Smooth muscle cell (in vitro differentiated cells): ENCODE results near the gene XRRA1. TPM values are rescaled to one million over a fixed set of nuclear protein-coding genes. Genes with fewer than 3 reads are reported as not detected.

Source experiments
- DNase-seq: peaks from one replicate; lab custom pipeline; 2025; ENCODE audit not compliant: unreplicated experiment; lab: John Stamatoyannopoulos, UW
- H2AFZ ChIP-seq: fragments of 200-600 bp; sonication (generic); 2 replicates; pipeline ENCODE4 v1.6.0; 2016; ENCODE audit warnings: antibody characterized with exemption, low read depth, mild to moderate bottlenecking
- H3F3A ChIP-seq: fragments of 200-600 bp; sonication (generic); 2 replicates; pipeline ENCODE4 v1.6.0; 2017; ENCODE audit warnings: antibody characterized with exemption, low read depth
- H3K27ac ChIP-seq: fragments of 200-600 bp; sonication (generic); 2 replicates; pipeline ENCODE4 v1.5.1; 2016; ENCODE audit warnings: low read depth, mild to moderate bottlenecking
- H3K27me3 ChIP-seq: fragments of 200-600 bp; sonication (generic); 2 replicates; pipeline ENCODE4 v1.6.1; 2016; ENCODE audit warnings: low read depth, mild to moderate bottlenecking
- H3K36me3 ChIP-seq: fragments of 200-600 bp; sonication (generic); 2 replicates; pipeline ENCODE4 v1.5.1; 2016; ENCODE audit warnings: low read depth
- H3K4me1 ChIP-seq: fragments of 200-600 bp; sonication (generic); 2 replicates; pipeline ENCODE4 v1.5.1; 2016; ENCODE audit warnings: low read depth
- H3K4me2 ChIP-seq: fragments of 200-600 bp; sonication (generic); 2 replicates; pipeline ENCODE4 v1.6.0; 2016; ENCODE audit warnings: mild to moderate bottlenecking
- H3K4me3 ChIP-seq: fragments of 200-600 bp; sonication (generic); 2 replicates; pipeline ENCODE4 v1.5.1; 2016; ENCODE audit warnings: mild to moderate bottlenecking
- H3K79me2 ChIP-seq: fragments of 200-600 bp; sonication (generic); 2 replicates; pipeline ENCODE4 v1.6.0; 2016; ENCODE audit warnings: low read depth, mild to moderate bottlenecking
- H3K9ac ChIP-seq: fragments of 200-600 bp; sonication (generic); 2 replicates; pipeline ENCODE4 v1.6.0; 2016; ENCODE audit warnings: low read depth
- H3K9me3 ChIP-seq: fragments of 200-600 bp; sonication (generic); replicated peaks from 2 replicates; pipeline ENCODE4 v1.5.1; 2016; ENCODE audit warnings: low read depth
- H4K20me1 ChIP-seq: fragments of 200-600 bp; sonication (generic); 2 replicates; pipeline ENCODE4 v1.6.0; 2016; ENCODE audit warnings: low read depth
- WGBS: methylation state at CpG from one replicate; pipeline ENCODE4 v1.1.7; 2016; ENCODE audit warnings: low lambda C conversion rate; 5-methylcytosine and 5-hydroxymethylcytosine counted together
- polyA plus RNA-seq: library from polyadenylated mRNA; unstranded; fragments of >200 nt; fragmentation: Nextera tagmentation; extraction: Ambion mirVana; gene quantifications from 2 replicates; pipeline ENCODE4 v1.2.1, GENCODE V29; 2016
- total RNA-seq: library from RNA; depleted of rRNA; stranded (reverse); fragments of >200 nt; gene quantifications from 2 replicates; pipeline ENCODE4 v1.2.3, GENCODE V29; 2014
- TF ChIP-seq, protein P1 (sequence below): fragments of 200-600 bp; sonication (generic); IDR thresholded peaks from 2 replicates; pipeline ENCODE4 v1.5.1; 2017; ENCODE audit warnings: borderline replicate concordance, mild to moderate bottlenecking, antibody characterized with exemption; ENCODE audit not compliant: insufficient read depth, poor library complexity, severe bottlenecking

The XRRA1 gene
- total and polyA plus RNA-seq, 2 experiments from 2014 or later, result 3.8 to 9.4 TPM

DNA sequence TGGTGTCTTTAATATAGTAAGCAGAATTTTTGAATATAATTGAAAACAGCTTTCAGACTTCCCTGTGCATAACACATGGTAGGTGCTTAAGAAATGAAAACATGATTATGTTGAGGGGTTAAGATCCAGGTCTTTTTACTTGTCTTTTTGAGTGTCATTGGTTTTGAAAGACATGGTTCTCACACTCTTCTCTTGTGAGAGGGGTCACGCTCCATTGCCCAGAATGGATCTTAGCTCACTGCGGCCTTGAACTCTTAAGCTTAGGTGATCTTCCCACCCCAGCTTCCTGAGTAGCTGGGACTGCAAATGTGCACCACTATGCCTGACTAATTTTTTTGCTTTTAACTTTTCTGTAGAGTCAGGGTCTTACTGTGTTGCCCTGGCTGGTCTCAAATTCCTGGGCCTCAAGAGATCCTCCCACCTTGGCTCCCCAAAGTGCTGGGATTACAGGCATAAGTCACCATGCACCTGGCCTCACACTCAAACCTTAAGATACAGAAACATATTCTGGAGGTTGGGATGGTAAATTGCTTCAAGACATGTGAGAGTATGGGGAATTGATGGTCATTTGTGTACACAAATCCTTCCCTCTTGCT, 1.6 kb upstream of the XRRA1 start:
- peaks cover 55% of the 10 kb centered on the region for H4K20me1 ChIP-seq
- TF ChIP-seq, protein P1, sequence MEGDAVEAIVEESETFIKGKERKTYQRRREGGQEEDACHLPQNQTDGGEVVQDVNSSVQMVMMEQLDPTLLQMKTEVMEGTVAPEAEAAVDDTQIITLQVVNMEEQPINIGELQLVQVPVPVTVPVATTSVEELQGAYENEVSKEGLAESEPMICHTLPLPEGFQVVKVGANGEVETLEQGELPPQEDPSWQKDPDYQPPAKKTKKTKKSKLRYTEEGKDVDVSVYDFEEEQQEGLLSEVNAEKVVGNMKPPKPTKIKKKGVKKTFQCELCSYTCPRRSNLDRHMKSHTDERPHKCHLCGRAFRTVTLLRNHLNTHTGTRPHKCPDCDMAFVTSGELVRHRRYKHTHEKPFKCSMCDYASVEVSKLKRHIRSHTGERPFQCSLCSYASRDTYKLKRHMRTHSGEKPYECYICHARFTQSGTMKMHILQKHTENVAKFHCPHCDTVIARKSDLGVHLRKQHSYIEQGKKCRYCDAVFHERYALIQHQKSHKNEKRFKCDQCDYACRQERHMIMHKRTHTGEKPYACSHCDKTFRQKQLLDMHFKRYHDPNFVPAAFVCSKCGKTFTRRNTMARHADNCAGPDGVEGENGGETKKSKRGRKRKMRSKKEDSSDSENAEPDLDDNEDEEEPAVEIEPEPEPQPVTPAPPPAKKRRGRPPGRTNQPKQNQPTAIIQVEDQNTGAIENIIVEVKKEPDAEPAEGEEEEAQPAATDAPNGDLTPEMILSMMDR, result no peak
- peaks cover 69% of the 10 kb centered on the region for H3K79me2 ChIP-seq
- H3K36me3 ChIP-seq, result peaks cover 3% of the 10 kb centered on the region
- no peak for DNase-seq
- H2AFZ ChIP-seq, result no peak overlapping the region
- H3K4me3 ChIP-seq, result peak overlapping the region; percentile 96
- peak overlapping the region; percentile 97 for H3K4me2 ChIP-seq
- peaks cover 19% of the 10 kb centered on the region for H3K4me1 ChIP-seq
- no peaks in the 10 kb centered on the region for H3K9me3 ChIP-seq
- no peaks in the 10 kb centered on the region for H3K27me3 ChIP-seq
- no peaks in the 10 kb centered on the region for H3F3A ChIP-seq
- peak overlapping the region; percentile 90 for H3K27ac ChIP-seq
- 85% methylated on average over 2 of the region's 2 CpGs for WGBS
- H3K9ac ChIP-seq, result peak overlapping the region; percentile 97

GRCh38 chr11:74949753-74950137, 854 bp upstream of the XRRA1 start:
- peak overlapping the region; percentile 96 for H3K4me3 ChIP-seq
- no peaks in the 10 kb centered on the region for H3F3A ChIP-seq
- H4K20me1 ChIP-seq, result peaks cover 48% of the 10 kb centered on the region
- H3K4me2 ChIP-seq, result peak overlapping the region; percentile 97
- peak overlapping the region; percentile 90 for H3K27ac ChIP-seq
- TF ChIP-seq, protein P1, result no peak
- H3K9me3 ChIP-seq, result no peaks in the 10 kb centered on the region
- H2AFZ ChIP-seq, result peak overlapping the region; percentile 75
- 3% methylated on average over 6 of the region's 6 CpGs for WGBS
- peaks cover 3% of the 10 kb centered on the region for H3K36me3 ChIP-seq
- peaks cover 19% of the 10 kb centered on the region for H3K4me1 ChIP-seq
- peaks cover 62% of the 10 kb centered on the region for H3K79me2 ChIP-seq
- H3K27me3 ChIP-seq, result no peaks in the 10 kb centered on the region
- no peak for DNase-seq
- H3K9ac ChIP-seq, result peak overlapping the region; percentile 97

GRCh38 chr11:74948546-74948897, 369 bp downstream of the XRRA1 start:
- TF ChIP-seq, protein P1, result no peak
- 3% methylated on average over 9 of the region's 9 CpGs for whole genome bisulfite sequencing
- Histone ChIP-seq H4K20me1 (peaks cover 36% of the 10 kb centered on the region), H3K27me3 (no peaks in the 10 kb centered on the region), H3K4me2 (peak overlapping the region; percentile 97), H3K9ac (peak overlapping the region; percentile 92), H3K36me3 (no peaks in the 10 kb centered on the region), H2AFZ (peak overlapping the region; percentile 99), H3F3A (no peaks in the 10 kb centered on the region), H3K27ac (peak overlapping the region; percentile 90), H3K4me1 (peaks cover 19% of the 10 kb centered on the region), H3K9me3 (no peaks in the 10 kb centered on the region), H3K4me3 (peak overlapping the region; percentile 96), H3K79me2 (peaks cover 50% of the 10 kb centered on the region)
- DNase-seq, result no peak

DNA sequence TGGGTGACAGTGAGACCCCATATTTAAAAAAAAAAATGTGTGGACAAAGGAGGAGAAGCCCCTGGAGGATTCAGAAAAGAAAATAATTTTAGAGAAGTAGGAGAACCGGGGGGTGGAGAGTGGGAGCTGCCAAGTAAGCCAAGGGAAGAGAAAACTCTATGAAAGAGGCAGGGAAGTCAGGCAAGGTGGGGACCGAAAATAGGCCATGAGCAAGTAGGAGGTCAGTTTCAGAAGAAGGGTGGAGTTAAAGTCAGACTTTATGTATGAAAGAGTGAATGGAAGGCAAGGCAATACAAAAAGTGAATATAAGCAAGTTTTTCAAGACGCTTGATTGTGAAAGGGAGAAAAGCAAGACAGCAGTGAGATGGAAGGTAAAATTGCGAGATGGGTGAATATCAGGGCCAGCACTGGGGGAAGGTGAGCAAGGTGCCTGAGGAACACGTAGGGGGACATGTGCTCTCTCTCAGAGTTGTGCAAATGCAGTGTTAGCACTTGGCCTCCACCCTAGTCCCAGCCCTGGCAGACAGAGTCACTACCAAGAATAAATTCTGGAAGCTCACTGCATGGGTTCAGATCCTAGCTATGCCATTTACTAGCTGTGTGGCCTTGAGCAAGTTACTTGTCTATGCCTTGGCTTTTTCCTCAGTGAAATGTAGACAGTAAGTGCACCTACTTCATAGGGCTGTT, 6.7 kb downstream of the XRRA1 start:
- WGBS, result over 99% methylated on average over 5 of the region's 5 CpGs
- Histone ChIP-seq H3F3A (no peaks in the 10 kb centered on the region), H3K4me2 (no peak overlapping the region), H3K79me2 (no peaks in the 10 kb centered on the region), H3K36me3 (no peaks in the 10 kb centered on the region), H2AFZ (no peak overlapping the region), H4K20me1 (no peaks in the 10 kb centered on the region), H3K27me3 (no peaks in the 10 kb centered on the region), H3K4me3 (no peak overlapping the region), H3K4me1 (no peaks in the 10 kb centered on the region), H3K27ac (peak overlapping the region; percentile 84), H3K9me3 (no peaks in the 10 kb centered on the region), H3K9ac (peak overlapping the region; percentile 60)
- no peak for DNase-seq
- TF ChIP-seq, protein P1, result no peak
